Measurements from ENCODE around the gene FANCI. TPM values are rescaled to one million over a fixed set of nuclear protein-coding genes. Genes with fewer than 3 reads are reported as not detected.

Gene FANCI
- total RNA-seq, 1 donor from 2014 or later: 135 TPM

GRCh38 chr15:89358755-89359439 lies 115.1 kb downstream of the FANCI start:
- intact Hi-C loops (cut with micrococcal nuclease): loop anchor here (1.0 to 2.0 kb wide), 6 partner anchors 24 to 197 kb away; no protein-coding TSS in a partner anchor

DNA sequence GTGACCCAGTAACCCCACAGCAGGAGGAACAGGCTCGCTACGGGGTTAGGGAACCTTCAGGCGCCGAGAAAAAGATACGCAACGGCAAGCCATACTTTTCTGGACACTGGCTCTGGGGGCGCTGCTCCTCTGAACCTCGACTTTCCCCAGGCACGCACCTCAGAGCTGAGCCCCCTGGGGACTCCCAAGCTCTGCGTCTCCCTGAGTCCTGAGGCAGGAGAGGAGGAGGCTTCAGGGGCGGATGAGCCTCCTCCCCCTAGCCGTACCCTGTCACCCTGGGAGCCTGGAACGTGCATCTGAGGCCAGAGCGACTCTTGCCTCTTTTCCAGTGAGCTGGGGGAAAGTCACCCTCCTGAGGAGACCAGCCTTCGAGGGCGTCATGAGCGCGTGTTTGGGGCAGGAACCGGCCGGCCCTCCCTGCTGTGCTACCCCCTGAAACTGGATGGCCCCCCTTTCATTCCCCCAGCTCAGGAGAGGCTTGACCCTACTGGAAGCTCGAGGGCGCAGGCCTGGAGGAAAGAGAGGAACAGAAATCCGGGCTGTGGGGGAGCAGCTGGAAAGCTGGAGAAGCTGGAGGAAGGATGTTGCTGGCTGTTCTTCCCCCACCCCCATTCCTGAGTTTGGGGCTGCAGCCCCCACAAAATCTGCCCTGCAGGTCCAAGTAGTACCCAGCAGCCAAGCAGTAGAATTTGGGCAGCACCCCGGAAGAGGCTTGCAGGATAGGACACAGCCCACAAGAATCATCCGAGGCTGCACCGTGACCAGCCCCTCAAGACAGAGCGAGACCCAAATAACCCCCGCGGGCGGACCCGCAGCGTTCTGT lies 115.9 kb downstream of the FANCI start:
- intact Hi-C loops (cut with micrococcal nuclease): loop anchor here (2.0 kb wide), 1 partner anchor 41 kb away; no protein-coding TSS in a partner anchor

- intact Hi-C loops (cut with micrococcal nuclease): no loop called here
Measured at GRCh38 chr15:89360294-89360971, 116.7 kb downstream of the FANCI start.

DNA sequence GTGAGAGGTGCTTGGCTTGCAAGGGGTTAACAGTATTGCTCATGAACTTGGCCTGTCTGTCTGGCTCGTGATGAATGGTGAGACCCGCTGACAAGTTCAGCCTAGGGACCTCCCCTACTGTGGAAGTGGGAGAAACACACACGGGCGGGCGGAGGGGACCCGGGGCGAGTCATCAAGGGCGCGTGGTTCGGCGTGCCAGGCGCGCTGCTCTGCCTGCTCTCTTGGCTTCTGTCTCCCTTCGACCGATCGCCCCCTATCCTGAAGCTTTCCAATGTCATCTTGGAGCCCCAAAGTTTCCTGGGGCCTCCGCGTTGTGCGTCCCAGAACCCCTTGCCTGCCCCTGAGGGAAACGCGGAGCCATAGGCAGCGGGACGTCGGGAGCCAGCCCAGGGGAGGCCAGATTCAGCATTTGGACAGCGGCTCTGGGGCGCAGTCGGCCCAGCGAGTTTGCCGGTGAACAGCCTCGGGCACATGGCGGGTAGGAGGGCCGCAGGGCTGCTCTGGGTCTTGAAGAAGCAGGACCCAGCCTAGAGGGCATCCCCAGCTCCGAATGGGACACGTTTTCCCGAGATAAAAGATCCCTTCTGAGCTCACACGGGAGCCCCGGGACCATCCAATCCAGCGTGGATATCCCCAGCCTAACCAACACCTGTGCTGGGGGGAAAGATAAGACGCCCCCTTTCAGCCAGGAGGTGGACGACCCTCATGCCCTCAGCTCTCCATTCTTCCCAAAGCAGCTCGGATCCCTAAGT lies 117.8 kb downstream of the FANCI start:
- intact Hi-C loops (cut with micrococcal nuclease): no loop called here

GRCh38 chr15:89362203-89363101 lies 118.7 kb downstream of the FANCI start:
- intact Hi-C loops (cut with micrococcal nuclease): no loop called here

DNA sequence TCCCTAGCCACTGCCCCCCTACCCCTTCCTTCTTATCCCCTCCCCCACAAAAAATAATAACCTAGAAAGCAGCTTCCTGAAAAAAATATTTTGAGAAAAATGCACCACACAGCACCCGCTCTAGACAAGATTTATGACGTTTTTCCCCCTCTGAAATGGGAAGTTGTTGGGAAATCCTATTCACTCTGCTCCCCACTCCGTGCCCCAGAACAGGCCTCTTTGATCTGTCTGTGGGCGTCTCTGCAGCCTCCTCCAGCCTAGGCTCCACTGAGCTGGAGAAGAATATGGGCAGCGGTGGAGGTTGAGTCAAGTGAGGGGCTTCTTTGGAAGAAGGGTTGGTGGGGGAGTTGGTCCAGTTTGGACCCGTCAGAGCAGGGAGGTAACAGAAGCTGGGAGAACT lies 119.4 kb downstream of the FANCI start:
- intact Hi-C loops (cut with micrococcal nuclease): no loop called here

GRCh38 chr15:89363770-89364169 lies 120.0 kb downstream of the FANCI start:
- intact Hi-C loops (cut with micrococcal nuclease): no loop called here

DNA sequence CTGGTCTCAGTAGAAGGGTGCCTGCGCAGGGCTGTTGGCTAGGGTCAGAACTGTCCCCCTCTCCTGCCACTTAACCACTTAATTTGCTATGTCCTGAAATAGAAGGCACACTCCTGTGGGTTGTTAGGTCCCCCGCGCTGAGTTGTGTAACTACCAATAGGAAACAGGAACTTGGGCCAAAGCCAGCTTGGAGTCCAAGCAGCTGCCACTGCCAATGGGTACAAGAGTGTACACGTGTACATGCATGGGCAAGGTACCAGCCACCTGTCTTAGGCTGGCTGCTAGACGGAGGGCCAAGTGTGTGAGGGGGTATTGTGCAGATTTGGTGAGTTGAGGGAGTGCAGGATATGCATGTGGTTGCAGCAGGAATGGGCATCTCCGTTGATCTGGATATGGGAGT lies 120.6 kb downstream of the FANCI start:
- intact Hi-C loops (cut with micrococcal nuclease): no loop called here

DNA sequence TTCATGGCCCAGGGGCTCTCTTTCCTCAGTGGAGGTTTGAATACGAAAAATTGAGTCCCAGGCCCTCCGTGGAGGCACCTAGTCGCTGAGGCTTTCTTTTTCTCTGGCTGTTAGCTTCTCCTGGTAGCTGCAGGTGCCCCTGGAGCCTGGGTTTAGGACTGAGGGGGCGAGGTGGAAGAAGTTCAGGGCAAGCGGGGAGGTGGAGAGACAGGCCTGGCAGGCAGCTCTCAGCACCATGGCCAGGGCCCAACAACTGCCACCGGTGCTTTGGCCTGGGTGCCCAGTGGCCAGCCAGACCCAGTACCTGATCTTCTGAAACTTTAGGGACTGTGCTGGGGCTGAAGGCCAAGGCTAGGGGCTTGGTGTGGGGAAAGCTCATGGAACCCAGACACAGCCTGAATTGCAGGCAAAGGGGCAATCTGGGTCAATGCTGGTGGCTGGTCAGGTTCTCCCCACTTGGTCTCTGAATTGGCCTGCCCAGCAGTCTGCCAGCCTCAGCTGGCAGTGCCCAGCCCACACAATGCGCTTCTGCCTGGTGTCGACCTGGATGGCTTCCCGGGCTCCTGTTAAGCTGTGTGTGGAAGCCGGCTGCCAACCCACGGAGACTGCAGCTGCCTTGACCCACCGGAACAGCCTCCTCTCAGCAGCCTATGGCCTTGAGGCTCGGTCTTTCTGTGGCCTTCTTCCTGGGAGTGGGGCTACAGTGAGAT lies 121.1 kb downstream of the FANCI start:
- intact Hi-C loops (cut with micrococcal nuclease): no loop called here

DNA sequence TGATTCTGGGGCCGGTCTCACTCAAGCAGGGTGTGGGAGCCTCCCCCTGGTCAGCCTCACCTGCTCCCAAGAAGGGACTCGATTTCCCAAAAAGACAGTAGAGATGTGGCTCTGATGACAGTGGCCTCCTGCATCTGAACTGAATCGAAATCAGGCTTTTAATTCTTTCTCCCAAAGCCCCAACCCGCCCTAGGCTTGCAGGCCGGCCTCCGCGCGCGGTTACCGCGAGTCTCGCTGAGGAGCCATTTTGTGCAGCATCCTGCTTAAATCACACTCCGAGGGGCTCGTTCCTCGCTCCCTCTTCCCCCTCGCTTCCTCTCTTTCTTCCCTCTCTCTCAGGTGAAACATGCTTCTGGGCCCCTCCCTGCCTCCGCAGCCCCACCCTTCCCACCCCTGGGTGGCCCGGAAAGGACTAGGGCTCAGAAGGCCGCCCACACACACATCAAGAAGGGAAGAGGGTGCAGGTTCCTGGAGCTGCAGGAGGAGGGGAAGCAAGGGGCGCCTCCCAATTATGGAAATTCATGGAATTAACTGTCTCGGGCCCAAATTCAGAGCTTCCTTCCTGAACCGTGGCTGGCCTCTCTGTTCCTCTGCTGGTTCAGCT lies 121.8 kb downstream of the FANCI start:
- intact Hi-C loops (cut with micrococcal nuclease): no loop called here

Other genes starting within 250 kb of the FANCI start
- gene ABHD2, start 155.5 kb upstream of the FANCI start, total RNA-seq: 64.3 and 65.0 TPM in 2 replicates
- gene RLBP1, start 22.4 kb upstream of the FANCI start, total RNA-seq: not detected in 2 replicates
- 110 and 127 TPM in 2 replicates for gene POLG, start 90.8 kb downstream of the FANCI start, total RNA-seq